ENCODE data around the gene DIPK2B.

DIPK2B gene, protein sequence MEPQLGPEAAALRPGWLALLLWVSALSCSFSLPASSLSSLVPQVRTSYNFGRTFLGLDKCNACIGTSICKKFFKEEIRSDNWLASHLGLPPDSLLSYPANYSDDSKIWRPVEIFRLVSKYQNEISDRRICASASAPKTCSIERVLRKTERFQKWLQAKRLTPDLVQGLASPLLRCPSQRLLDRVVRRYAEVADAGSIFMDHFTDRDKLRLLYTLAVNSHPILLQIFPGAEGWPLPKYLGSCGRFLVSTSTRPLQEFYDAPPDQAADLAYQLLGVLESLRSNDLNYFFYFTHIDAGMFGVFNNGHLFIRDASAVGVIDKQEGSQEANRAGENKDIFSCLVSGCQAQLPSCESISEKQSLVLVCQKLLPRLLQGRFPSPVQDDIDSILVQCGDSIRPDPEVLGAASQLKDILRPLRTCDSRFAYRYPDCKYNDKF

DNA sequence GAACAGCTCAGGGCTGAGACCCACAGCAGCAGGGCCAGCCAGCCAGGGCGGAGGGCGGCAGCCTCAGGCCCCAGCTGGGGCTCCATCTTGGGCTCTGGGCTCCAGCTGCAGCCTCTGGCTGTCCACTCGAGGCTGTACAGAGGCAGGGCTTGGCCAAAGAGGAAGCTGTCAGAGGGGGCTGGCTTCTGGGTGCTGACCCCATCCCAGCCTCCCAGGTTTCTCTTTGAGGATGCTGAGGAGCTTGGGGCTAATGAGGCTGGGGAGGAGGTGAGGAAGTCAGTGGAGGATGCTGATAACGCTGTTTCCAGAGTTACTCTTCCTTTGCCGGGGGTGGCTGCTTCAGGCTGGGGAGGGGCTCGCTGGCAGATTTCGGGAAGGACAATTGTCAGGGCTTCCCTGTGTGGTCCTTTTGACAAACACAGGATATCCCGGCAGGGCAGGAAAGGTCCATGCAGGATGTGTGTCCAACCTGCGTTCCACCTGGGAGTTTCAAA is at the start of gene DIPK2B:
TSS of gene DIPK2B (minus strand) at position 136 of the 494 bp plus-strand sequence. CDS start at position 86, 50 bp downstream.
- no peak for FAIRE-seq

DNA sequence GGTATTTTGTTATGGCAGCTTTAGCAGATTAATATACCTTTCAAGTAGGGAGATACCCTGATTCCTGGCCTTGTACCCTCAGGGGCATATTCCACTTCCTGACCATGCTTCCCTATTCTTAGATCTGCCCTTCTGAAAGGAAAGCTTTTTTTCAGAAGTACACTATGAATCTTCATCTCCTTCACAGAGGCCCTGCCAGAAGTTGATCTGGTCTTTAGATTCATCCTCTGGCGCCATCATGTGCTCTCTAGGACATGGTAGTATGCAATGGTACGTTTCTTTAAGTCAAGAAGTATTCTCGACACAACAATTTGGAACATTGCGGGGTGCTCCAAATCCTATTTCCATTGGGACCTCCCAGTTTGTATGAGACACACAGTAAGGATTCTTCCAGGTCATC is 39.6 kb upstream of the DIPK2B start:
- FAIRE-seq: no peak

DNA sequence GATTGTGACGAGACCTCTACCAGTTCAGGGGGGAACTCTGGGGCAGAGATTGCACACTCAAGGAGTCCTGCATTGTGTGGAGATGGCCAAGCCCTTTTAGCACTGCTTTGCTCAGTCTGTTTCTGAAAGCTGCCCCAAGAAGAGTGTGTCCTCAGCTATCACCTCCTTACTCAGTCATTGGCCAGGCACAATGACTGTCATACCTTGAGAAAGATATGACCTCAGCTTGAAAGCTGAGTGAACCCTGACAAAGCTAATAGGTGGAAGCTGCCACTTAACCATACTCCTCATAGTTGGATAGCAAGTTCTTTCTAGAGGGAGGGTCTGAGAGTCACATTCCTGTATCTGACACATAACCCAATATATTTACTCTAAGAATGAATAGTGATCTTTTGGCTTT is 37.8 kb upstream of the DIPK2B start:
- FAIRE-seq: no peak

DNA sequence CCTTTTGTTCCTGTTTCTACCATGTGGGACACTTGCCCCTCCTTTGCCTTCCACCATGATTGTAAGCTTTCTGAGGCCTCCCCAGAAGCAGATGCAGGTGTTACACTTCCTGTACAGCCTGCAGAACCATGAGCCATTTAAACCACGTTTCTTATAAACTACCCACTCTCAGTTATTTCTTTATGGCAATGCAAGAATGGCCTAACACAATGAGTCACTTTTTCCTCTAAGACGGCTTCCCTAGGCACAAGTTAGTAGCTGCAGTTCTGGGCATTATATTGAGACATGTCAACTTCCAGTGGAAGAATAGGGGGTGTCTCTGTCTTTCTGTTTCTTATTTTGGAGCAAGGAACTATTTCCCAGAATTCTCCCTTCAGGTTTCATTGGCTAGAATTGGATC is 32.9 kb upstream of the DIPK2B start:
- FAIRE-seq: no peak

DNA sequence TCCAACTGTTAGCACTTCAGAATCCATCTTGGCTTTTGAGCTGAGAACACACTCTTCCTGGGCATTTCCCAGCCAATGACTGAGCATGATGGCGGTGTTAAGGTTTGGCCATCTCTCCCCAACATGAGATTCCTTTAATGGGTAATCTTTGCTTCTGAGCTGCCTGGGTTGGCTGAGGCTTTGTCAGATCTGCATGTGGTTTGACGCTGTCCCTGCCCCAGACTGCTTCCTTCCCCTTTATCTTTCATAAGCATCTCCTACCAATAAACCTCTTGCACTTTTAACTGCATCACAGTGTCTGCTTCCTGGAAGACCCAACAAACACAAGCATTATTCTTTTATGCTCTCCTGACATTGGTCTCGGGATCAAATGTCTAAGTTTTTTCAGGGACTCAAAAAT is 31.5 kb upstream of the DIPK2B start:
- FAIRE-seq: no peak

DNA sequence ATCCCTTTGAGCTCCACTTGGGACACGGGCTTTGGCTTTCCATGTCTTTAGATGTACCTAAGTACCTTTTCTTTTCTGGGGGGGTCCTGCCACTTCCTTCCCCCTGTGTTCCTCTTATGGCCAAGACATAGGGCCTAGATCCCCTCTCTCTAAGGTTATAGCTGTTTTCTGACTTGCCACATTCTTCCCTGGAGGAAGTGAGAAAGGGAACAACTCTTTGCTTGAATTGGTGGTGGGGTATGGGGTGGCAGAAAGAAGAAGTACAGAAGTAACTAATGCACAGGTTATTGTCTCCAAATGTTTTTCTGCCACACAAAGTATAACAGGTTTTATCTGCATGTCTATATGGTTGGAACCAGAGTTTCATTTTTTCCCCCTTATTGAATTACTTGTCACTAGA is 29.7 kb upstream of the DIPK2B start:
- FAIRE-seq: no peak

DNA sequence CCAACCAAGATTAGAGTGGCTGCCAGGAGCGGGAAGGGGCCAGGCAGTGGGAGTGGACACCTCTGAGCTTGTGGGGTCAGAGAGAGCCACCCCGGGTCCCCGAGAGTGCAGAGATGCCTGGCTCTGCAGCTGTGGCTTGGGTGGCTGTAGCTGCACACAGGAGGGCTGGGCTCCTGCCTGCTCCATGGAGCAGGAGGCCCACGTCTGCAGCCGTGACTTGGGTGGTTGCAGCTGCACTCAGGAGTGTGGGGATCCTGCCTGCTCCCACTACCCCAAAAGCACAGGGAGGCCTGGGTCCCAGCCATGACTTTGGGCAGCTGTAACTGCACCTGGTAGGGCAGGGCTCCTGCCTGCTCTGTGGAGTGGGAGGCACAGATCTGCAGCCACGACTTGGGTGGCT is 28.7 kb upstream of the DIPK2B start:
- FAIRE-seq: no peak

DNA sequence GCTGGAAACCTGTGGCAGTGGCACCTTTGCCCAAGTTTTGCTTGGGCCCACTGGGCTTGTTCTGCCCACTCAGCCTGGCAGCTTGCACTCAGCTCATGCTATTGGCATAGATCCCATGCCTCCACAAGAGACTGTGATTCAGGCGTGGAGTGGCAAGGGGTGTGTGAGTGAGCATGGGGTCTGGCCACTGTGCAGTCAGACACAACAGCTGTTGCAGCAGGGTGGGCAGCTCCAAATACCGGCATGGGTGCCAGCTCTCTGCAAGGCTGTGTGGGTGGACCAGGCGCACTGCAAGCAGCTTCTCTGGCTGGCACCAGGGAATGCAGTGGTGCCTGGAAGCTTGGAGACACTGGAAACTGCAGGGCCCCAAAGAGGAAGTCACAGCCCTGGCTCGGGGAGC is 27.4 kb upstream of the DIPK2B start:
- no peak for FAIRE-seq

DNA sequence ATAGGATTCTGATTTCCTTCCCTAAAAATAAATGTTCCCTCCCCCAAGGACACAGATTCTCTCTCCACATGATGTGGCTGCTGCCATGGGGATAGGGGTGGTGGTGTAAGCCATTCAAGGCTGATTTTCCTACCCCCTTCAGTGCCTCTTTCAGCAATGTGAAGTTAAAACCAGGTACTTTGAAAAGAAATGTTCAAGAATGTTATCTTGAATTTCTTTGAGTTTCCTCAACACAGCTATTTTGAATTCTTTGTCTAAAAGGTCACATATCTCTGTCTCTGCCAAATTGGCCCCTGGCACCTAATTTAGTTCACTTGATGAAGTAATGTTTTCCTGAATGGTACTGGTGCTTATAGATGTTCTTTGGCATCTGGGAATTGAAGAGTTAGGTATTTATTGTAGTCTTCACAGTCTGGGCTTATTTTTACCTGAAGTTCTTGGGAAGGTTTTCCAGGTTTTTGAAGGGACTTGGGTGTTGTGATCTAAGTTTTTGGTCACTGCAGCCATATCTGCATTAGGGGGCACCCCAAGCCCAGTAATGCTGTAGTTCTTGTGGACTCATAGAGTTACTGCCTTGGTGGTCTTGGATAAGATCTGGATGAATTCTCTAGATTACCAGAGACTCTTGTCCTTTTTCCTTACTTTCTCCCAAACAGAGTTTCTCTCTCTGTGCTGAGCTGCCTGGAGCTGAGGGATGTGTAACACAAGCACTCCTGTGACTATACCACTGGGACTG is 7.6 kb upstream of the DIPK2B start:
- FAIRE-seq: no peak

DNA sequence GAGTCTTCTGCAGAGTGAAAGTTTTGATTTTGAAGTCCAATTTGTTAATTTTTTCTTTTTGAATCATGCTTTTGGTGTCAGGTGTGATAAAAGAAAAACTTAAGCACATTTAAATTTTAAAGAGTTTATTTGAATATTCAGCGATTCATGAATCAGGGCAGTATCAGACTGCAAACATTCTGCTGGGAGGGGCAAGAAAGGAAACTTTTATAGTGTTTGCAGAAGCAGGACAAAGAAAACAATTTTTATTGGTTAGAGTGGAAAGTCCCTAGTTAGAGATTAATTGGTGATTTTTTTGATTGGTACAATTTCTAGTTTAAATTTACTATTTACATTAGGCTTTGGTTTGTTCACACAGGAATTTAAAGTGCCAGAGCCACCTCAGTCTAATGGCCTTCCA is 1.5 kb upstream of the DIPK2B start:
- no peak for FAIRE-seq

DNA sequence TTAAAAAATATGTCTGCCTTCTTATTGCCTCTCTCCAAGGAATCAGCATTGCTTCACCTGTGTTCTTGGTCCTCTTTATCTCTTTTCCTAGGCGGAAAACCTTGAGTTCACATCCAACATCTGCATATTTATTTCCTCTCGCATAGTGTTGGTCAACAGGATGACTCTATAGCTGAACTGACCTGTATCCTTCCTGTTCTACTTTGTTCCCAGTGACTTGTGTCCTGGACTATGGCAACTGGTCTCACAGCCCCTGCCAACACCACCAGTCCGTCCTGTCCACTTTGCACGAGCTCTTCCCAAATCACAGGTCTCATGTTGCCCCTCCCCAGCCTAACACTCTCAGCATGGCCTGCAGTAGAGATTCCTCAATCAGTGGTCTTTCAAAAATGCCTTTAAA is 2.0 kb downstream of the DIPK2B start:
- FAIRE-seq: no peak

DNA sequence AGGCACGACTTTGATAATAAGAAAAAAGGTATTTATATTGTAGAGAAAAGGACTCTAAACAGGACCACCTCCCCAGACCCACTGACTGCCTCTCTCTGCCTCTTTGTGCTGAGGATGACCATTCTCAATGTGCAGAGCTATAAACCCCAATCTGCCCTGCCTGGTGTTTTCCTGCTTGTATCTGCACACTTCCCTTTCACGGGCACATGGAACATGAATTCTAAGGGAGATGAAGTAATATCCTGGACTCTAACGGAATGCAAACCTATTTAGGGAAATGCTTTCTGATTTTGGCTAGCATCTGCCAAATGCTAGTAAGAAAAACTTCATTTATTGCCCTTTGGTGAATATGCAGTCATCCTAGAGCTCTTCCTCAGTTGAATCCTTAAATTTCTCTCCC is 2.4 kb downstream of the DIPK2B start:
- FAIRE-seq: no peak

DNA sequence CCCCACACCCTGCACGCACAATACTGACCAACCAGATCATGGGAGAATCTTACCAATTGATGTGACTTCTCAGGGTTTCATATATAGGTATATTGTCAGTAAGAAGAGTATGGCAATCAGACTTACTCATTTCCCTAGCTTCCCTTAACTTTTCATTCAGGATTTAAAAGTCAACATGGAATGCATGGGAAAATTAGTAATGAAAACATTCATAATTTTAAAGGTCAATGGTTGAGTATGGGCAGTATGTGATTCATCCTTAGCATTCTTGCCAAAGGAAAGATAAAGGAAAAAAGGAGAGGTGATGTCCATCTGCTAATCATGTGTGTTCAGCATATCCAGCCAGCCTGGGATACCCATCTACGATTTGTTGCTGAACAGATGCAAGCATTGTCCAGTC is 4.0 kb downstream of the DIPK2B start:
- no peak for FAIRE-seq

DNA sequence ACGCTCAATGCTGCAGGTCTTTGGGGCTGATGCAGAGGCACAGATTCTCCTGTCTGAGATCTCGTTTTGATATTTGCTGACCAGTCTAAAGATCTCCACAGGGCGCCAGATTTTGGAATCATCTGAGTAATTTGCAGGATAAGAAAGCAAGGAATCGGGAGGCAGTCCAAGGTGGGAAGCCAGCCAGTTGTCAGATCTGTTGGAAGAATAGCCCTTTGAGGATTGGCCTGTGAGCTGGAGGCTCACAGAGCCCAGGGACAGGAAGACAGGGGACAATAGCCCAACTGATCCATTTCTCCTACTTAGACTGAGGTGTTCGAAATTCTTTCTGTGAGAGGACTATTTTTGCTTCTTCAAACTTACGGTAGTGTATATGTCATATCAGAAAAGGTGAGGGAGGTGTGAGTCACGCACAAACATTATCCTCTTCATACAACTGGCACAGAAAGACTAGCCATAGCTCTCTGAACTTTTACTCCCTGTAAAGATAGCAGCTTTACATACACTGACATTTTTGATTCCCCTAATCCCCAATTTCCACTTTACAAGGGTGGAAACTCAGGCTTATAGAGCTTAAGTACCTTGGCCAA is 8.8 kb downstream of the DIPK2B start:
- no peak for FAIRE-seq

DNA sequence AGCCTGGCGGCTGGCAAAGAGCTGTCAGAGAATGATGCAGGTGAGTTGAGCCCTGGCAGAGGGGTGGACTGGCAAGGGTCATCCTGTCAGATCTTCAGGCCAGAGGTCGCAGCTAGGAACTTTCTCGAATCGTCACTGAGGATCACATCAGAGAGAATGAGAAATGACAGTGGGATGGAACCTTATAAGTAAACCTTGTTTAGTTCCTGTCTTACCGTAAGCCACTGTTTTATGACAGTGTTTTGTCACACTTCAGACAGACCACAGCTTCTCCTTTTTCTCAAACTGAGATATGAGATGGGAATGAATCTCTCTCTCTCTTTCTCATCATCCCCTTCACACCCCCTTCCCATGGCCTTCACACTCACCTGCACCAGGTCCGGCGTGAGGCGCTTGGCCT is 9.3 kb downstream of the DIPK2B start:
- FAIRE-seq: no peak

DNA sequence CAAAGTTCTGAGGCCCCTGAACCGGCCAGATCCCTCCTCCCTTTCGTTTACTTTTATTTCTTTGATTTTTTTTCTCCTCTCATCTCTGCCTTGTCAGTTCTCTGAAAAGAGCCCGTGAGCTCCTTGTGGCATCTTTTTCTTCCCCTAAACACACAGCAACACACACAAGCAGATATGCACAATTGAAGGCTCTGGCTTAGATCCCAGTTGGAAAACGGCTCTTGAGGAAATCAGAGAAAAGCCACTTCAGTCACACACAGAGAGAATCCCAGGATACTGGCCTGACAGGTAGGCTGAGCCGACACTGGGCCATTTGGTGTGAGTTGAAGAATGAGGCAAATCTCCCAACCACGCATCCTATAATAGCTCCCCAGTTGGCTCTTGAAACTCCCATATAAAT is 12.9 kb downstream of the DIPK2B start:
- no peak for FAIRE-seq

DNA sequence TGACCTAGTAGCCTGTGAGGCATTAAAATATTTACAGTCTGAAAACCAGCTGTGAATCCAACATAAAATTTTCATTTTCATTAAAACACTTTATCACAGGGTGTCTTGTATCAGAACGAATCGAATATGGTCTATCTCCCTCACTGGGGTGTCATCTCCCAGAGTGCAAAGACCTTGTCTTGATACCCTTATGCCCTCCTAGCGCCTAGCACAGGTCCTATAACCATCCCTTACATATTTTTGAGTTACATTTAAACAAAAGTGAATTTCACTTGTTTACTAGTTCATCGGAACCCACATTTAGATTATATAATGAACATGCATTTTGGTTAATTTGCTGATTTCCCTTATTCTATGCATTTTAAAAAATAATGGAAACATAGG is 14.0 kb downstream of the DIPK2B start:
- FAIRE-seq: no peak

DNA sequence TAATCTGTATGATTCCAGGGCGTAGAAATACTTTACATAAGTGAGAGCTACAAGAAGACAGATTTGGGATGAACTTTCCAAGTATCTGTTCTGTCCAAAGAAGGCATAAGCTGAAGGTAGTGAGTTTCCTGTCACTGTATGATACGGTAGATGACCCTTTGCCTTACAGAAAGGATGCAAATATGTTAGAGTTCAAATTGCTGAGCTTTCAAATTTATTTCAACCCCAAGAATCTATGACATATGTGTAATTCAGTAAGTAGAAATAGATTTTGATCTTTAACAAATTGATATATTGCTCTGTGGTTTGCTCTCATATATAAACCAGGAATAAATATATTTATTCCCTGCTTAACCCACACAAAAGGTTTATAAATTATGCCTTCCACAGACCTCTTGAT is 16.5 kb downstream of the DIPK2B start:
- FAIRE-seq: no peak

DNA sequence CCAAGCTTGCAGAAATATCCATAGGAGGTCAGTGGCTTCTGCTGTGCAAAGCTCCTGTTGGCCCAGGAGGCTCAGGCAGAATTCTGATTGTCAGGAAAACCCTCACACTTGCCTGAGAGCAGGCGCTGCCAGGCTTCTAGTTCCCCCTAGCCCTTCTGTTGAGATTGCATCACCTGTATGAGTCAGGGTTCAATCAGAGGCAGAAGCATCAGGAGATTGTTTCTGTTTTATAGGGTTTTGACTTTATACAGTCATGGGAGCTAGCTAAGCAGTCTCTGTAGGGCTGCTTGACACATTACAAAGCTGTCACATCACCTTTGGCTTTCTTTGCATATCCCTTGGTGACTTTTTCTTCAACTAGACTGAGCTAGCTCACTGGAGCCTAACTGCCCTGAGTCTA is 27.8 kb downstream of the DIPK2B start:
- no peak for FAIRE-seq

DNA sequence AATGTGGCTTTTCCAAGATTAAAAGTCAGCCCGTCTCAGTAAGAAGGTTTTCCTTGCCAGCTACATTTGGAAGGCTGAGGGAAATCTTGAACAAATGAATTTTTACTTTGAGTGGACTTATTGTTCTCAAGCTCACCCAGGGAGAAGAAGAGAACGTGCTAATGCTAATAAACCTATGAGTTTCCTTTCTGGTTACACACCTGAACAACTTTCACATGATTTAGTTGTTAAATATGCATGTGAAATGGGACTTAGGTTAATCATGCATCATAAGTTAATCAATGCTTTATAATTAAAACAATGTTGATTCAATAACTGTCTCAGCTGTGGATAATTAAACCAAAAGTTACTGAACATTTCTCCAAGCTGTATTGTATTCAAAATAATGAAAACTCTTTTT is 33.9 kb downstream of the DIPK2B start:
- no peak for FAIRE-seq

DNA sequence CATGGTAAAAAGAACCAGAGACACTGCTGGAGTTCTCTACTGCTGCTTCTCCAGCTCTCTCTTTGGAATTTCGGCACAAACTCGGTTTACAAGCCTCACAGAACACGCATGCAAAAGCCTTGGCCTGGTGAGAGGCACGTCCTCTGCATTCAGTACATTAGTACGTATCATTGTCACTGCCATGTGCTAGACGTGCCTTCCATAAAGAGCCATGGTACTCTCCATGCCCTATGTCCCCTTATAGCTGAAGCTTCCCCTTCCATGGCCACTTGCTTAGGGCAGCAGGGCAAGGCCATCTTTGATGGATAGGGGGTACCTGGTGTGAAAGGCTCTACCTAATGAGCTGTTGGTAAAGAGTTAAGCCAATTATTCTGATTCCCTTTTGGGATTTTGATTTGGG is 35.0 kb downstream of the DIPK2B start:
- no peak for FAIRE-seq

DNA sequence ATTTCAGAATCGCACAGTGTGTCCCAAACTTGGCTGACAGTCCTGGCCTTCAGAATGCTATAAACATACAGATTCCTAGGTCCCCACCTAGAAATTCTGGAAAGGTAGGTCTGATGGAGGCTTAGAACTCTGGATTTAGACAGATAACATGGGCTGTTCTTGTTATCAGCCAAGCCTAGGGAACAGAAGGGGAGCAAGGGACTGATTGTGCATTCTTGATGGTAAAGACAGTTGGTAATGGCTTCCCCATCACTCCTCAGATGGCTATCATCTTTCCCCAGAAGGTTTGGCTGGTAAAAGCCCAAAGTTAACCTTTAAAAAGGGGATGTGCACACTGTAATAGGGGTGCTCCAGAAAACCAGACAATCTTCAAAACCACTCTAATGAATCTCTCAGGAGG is 35.7 kb downstream of the DIPK2B start:
- no peak for FAIRE-seq

DNA sequence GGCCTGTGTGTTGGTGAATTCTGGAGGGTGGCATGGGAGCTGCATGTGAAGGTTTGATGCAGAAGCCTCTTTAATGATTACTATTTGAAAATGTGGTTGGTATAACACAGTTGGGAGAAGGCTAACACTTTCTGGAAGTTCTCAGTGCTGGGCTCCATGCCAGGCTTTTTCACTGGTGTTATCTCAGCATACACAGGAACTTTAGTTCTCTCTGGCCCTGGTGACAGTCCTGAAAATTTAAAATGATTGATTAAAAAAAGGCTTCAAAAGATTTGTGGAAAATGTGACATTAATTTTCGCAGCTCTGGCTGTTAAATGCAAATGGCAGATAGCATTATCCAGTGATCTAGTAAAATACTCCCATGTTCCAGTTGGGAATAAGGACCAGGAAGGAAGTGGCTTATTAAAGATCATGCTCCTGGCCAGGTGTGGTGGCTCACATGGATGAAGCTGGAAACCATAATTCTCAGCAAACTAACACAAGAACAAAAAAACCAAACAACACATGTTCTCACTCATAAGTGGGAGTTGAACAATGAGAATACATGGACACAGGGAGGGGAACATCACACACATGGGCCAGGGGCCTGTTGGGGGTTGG is 36.6 kb downstream of the DIPK2B start:
- FAIRE-seq: no peak

All from endometrium (tissue), 2 donors.